Right hindlimb (tissue), 1 donor: Measurements from ENCODE around the gene GSG1L.

Source experiments
- DNase-seq: peaks from one replicate; pipeline ENCODE4 v3.0.0-alpha.2; 2018

GSG1L gene

DNA sequence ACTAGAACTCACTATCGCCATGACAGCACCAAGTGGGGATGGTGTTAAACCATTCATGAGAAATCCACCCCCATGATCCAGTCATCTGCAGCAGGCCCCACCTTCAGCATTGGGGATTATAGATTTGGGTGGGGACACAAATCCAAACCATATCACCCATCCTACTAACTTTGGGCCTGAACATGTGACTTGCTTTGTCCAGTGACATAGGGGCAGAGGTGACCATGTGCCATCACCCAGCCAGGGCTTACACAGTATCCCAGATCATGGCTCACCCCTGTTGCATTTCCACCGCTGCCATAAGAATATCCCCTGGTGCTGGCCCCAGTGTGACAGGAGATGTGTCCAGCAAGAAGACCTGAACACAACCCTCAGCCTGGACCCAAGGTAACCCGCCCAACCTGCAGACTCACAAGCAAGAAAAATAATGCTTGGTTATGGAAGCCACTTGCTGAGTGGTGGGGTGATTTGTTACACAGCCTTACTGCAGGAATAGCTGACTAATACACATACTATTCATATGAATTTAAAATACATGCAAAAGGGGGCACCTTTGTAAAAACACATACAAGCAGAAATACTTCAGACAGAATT lies 130.9 kb downstream of the GSG1L start:
- DNase-seq, result no peak

- DNase-seq, result no peak
Measured at GRCh38 chr16:27929818-27930217, 133.7 kb downstream of the GSG1L start.

- DNase-seq, result no peak
Measured at GRCh38 chr16:27928542-27928941, 135.0 kb downstream of the GSG1L start.

DNA sequence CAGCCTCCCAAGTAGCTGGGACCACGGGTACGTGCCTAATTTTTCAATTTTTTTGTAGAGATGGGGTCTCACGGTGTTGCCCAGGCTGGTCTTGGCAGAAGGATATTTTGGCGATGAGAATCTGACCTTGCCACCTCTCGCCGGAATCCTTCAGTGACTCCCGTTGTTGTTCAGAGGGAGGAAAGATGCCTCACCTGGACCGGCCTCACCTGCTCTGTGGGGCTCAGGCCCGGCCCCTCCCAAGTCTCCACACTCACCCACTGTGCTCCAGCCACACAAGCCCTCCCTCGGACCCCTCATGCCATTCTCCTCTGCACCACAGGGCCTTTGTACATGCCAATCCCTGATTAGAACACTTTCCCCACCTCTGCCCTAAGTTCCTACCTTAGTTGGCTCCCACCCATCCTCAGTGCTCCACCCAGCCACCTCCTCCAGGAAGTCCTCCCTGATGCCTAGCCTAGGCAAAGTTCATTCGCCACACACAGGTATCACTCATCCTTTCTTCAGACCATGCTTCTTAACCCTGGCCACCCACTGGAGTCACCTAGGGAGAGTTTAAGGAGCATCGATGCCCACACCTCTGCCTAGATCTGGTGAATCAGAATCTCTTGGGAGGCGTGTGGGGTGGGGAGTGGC lies 136.1 kb downstream of the GSG1L start:
- no peak for DNase-seq

DNA sequence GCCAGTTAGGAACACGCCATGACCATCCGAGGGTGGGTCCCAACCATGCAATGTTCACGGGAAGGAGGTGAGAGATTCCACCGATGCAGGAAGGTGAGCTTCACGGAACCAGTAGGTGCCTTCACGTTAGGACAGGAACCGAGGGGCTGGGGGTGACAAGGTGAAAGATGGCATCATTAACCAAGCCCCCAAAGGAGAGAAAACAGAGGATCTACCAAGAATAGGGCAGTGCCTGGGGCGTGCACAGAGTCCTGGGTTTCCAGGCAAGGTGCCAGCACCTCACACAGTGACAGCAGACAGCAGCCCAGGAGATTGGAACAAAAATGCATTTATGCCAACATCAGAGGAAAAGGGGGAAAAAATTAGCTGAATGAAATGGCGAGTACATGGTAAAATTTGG lies 137.9 kb downstream of the GSG1L start:
- DNase-seq, result no peak

DNA sequence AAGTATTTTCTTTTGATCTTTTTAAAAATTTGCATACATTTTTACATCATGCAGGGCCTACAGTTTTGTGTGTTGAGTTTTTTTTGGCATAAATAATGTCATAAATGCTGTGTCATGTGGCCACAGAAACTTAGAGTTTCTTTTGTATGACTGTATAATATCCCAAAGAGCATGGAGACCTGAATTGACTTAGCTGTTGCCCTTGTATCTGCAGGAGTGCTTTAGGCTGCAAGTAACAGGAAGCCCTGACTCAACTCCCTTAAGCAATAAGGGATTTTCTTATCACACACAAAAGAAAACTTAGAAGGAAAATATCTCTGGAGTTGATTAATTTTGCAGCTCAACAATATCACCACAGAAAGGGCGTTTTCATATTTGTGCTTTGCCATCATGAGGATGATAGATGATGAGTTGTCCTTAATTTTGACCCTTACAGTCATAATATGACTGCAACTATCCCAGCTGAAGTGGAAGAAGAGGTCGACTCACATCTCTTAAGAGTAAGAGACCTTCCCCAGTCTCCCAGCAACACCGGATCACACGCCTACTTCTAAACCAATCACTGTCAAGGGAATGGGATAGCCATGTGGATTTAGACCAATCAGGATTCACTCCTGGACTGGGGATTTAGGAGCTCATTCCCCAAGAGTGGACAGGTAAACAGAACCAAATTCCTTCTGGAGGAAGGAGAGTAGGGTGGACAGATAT lies 138.9 kb downstream of the GSG1L start:
- no peak for DNase-seq

DNA sequence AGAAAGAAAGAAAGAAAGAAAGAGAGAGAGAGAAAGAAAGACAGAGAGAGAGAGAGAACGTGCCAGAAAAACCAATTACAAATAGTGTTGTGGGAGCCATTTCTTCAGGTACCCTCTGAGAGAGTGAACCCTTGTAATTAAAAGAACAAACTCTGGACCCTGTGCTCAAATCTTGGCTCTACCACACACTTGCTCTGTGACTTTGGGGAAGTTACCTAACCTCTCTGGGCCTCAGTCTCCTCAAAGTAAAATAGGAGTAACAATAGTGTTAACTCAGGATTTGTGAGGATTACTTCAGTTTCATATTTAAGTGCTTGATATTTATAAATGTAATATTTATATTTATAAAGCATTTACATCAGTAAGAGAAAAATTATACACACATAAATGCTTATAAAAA lies 139.8 kb downstream of the GSG1L start:
- no peak for DNase-seq

DNA sequence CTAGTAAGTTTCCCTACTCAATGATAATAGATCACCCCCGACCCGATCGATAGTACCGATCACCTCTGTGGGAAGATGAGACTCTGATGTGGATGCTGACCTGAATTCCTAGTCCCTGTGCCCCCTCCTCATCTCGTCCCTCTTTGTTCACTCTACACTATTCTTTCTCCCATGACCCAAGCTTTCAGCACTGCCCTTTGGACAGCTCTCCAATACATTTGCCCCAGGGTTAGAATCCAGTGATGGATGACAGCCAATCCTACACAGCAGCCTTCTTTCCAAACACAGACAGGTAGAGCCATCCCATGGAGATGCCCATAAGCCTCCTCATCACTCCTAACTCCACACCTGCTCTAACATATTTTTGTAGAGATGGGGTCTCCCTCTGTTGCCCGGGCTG lies 141.1 kb downstream of the GSG1L start:
- DNase-seq, result no peak

DNA sequence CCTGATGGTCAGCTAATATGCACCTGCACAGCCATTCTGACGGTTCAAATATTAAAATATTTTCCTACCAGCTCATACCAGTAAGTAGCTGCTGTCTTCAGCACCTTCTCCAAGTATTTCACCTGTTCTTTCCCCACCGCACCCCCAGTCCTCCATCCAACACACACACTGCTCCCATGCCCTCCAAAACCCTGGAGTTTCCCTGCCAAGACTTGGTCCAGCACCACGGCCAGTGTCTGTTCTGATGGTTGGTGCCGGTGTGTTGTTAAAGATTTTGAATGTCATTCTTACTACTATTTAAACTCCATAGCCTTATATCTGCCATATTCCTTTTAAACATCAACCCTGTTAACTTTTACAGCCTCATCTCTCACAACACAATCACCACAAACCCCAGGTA lies 142.4 kb downstream of the GSG1L start:
- no peak for DNase-seq

DNA sequence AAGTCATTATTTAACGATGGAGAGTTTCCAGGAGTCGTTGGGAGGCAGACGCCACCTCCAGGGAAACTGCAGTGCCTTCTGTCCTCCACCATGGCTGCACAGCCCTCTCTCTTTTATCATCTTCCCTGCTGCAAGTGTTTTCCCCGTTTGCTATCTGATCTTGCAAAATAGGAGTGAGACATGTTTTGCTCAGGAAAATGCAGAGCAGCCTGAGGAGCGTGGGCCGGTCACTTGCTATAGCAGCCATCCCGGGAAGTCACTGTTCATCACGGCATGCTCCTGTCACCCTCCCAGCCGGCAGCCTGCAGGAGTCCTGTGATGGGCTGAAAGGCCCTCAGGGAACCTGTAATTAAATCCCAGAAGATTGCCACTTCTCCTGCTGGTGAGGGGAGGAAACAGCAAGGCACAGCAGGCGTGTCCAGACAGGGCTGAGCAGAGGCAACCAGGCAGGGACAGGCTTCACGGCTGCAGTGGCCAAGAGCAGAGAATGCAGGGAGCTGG lies 143.1 kb downstream of the GSG1L start:
- DNase-seq, result no peak

GRCh38 chr16:27918755-27919154 lies 144.8 kb downstream of the GSG1L start:
- DNase-seq, result no peak

DNA sequence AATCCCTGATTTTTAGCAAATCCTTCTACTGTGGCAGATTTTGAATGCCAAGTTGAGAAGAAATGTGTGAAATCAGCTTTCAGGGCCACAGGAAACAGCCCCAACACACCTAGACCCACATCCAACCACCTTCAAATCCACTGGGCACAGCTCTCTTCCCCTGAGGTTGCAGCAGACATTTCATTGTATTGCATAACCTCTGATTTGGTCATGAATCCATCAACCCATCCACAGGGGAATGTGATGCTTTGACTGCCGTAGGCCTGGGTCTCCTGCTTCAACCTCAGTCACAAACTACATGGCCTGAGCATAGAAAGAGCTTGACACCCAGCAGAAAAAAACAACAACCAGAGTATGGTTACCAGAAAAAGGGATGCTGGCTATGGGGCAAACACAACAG lies 145.6 kb downstream of the GSG1L start:
- no peak for DNase-seq

GRCh38 chr16:27911486-27911885 lies 152.0 kb downstream of the GSG1L start:
- no peak for DNase-seq

DNA sequence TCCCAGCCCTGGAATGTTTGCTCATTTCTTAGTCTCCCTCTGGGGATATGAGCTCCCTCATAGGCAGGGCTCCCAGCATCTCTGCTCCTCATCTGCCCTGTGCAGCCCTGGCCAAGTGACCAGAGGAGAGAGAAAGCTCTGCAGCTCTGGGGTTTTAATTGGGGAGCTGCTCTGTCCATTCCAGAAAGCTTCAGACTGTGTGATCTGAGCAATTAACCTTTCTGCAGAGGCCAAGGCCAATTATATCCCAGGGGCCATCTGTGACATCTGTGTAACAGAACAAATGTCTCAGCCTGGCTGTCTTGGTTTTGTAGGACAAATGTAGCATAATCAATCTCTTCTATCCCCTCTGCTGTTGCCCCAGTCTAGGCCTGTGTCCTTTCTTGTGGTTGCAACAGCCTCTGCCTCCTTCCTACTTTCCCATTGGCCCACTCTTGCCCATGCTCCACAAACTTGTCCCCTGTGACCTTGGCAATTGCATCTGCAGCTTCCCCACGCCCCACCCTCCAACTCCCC lies 156.0 kb downstream of the GSG1L start:
- DNase-seq, result no peak

DNA sequence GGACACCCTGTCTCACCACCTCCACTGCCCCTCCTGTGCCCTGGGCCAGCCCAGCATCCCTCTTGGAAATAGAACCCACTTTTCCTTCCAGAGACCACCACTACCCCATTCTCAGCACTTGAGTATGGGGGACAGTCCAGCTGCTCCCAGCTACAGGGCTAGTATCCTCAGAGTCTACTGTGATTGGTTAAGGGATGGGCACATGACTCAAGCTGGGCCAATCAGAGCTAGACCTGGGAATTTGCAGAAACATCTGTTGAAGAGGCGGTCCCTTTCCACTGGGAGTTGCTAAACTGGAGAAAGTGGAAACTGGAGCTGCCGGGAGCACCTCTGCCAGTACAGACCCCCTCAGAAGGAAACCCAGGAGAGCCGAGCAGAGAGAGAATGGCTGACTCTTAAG lies 156.6 kb downstream of the GSG1L start:
- DNase-seq, result no peak

GRCh38 chr16:27903046-27903655 lies 160.4 kb downstream of the GSG1L start:
- DNase-seq, result no peak

GRCh38 chr16:27902551-27902950 lies 161.0 kb downstream of the GSG1L start:
- no peak for DNase-seq

GRCh38 chr16:27901956-27902355 lies 161.6 kb downstream of the GSG1L start:
- no peak for DNase-seq

DNA sequence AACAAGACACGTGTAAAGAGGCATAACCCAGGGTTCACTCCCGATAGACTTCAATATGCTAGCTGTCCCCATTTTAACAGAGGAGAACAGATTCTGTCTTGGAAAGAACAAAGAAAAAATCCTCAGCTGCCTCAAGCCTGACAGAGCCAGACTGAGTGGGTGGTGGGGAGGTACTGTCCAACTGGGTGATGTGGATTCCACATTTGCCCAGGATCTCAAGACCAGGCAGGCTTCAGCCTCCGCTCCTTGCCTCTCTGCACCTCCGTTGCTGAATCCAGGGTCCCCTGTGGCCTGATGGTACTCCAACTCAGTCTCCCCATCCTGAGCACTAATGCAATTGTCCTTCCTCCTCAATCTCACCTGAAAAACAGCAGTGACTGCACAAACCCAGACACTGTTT lies 163.8 kb downstream of the GSG1L start:
- DNase-seq, result no peak

GRCh38 chr16:27894386-27894785 lies 169.1 kb downstream of the GSG1L start:
- DNase-seq, result no peak

- no peak for DNase-seq
Measured at GRCh38 chr16:27892879-27893278, 170.6 kb downstream of the GSG1L start.

DNA sequence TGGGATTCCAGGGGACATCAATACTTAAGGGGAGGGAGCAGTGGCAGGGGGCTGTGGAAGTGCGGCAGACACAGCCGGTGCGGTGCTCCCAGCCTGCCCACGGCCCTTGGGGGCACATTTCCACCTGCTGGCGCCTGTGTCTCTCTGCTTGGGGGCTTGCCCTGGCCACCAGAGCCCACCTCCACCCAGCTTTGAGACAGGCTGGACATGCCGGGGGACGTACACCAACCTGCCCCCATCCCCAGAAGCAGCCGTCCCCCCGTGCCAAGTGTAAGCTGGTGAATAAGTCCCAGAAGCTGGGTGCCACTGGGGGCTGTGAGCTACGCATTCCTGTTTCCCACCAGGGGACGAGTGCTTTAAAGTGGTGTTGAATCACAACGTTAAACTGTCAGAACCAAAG lies 172.6 kb downstream of the GSG1L start:
- DNase-seq, result no peak

DNA sequence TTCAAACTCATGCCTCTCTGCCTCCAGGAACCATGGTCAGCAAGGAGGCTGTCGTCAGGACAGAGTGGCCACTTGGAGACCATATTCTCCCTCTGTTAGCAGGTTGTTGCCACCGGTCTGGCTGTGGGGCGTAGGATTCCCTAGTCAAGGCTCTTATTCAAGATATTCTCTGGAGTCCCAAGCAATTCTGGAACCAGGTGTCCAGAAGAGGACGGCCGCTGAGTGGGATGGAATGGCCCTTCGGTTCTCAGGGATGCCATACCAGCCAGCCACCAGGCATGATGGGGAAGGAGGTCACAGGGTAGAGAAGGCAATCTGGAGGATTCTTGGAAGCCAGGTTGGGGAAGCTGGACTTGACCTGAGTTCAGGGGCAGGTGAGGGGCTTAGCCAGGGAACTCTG lies 173.5 kb downstream of the GSG1L start:
- no peak for DNase-seq

DNA sequence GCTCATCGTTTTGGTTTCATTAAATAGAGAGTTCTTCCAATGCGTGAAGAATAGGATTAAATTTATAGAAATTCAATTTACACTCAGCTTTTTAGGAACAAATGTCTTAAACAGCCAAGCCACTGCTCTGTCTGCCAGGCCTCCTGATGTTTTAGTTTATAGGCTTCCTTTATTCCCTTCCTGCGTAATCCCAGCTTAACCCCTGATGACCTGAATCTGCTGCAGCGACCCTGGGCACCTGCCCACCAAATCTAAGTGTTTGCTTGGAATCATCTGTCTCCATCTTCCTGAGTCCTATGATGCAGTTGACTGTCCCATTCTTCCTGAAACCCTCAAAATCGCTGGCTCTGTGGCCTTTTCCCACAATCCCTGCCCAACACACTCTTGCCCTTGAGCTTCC lies 179.9 kb downstream of the GSG1L start:
- DNase-seq, result no peak
